Activated naive CD4-positive, alpha-beta T cell treated with anti-CD3 and anti-CD28 coated beads, Interleukin-2, amount 10 ng/mL, durations not matched to agents 7 days and 5 days (primary cell): ENCODE measurements around the gene IFI30.

Experiments used
- CTCF ChIA-PET: fragments of 350-600 bp; sonication (Branson Sonifier 250); formaldehyde crosslinking; loops from one replicate; lab custom pipeline; 2021; ENCODE audit warnings: antibody characterized with exemption; lab: Charles Lee
- DNase-seq: peaks from one replicate; pipeline ENCODE4 v3.0.0-alpha.2; 2020
- H3K27ac Mint-ChIP-seq: one replicate; pipeline ENCODE4 v1.8.0; 2021; ENCODE audit warnings: mild to moderate bottlenecking, moderate library complexity, mixed read lengths
- H3K27me3 Mint-ChIP-seq: one replicate; pipeline ENCODE4 v1.8.0; 2021; ENCODE audit warnings: mild to moderate bottlenecking, mixed read lengths
- H3K36me3 Mint-ChIP-seq: one replicate; pipeline ENCODE4 v1.8.0; 2021; ENCODE audit warnings: mixed read lengths
- H3K4me1 Mint-ChIP-seq: one replicate; pipeline ENCODE4 v1.8.0; 2021; ENCODE audit warnings: mixed read lengths
- H3K4me3 Mint-ChIP-seq: one replicate; pipeline ENCODE4 v1.8.0; 2021; ENCODE audit warnings: mild to moderate bottlenecking, moderate library complexity, mixed read lengths
- H3K9me3 Mint-ChIP-seq: one replicate; pipeline ENCODE4 v1.8.0; 2021; ENCODE audit warnings: mixed read lengths

IFI30 gene

DNA sequence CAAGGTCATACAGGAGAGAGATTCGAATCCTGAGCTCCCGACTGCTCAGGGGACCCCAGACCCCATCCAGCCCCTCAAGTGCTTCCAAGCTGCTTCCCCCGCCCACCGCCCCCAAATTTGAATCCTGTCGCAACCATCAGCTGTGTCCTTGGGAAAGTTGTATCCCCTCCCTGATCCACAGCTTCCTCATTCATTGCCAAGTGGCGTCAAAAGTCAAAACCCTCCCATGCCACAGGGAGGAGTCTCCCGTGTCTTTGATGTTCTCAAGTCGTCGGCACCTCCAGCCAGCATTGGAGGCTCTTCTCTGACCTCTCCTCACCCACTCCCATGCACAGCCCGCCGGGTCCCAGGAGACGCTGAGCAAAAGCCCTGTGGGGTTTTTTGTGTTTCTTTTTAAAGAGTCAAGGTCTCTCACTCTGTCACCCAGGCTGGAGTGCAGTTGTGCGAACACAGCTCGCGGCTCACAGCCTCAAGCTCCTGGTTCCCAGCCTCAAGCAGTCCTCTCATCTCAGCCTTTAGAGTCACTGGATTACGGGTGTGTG lies 2.8 kb upstream of the IFI30 start:
- CTCF ChIA-PET: interaction anchor here (1.0 to 1.8 kb wide), 5 partner anchors 10 to 97 kb away, joined by 3 to 6 read pairs (median 4); no protein-coding TSS in a partner anchor
- H3K4me3 Mint-ChIP-seq: no peak overlapping the region
- H3K9me3 Mint-ChIP-seq: no peaks in the 10 kb centered on the region
- peaks cover 32% of the 10 kb centered on the region for H3K4me1 Mint-ChIP-seq
- no peak for DNase-seq
- H3K27me3 Mint-ChIP-seq: no peaks in the 10 kb centered on the region
- H3K27ac Mint-ChIP-seq: no peak overlapping the region
- peaks cover 19% of the 10 kb centered on the region for H3K36me3 Mint-ChIP-seq

DNA sequence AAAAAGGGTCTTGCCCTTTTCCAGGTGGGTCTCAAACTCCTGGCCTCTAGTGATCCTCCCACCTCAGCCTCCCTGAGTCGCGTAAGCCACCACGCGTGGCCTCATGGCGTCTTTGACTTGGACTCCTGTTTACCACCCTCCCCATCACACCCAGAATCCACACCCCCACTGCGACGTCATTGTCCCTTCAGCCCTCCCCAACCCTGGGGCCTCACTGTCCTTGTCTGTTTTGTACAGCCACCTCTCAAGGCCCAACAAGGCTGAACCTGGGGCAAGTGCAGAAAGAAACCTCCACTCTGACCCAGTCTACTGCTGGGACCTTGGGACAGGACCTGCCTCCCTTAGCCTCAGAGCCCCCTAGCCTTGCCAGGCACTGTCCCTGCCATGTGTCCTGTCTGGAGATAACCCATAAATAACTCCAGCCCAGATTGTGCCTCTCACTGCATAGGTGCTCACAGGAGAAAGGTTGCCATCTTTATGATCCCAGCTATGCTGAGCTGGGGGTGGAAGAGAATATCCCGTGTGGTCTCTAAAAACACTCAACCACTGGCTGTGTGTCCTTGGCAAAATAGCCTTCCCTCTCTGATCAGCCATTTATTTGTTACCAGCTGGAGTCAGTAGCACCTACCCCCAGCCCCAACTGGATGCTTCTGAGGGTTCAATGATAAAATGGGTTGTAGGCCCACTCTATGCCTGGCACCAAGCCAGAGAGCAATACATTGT lies 1.8 kb upstream of the IFI30 start:
- no peaks in the 10 kb centered on the region for H3K27me3 Mint-ChIP-seq
- CTCF ChIA-PET: interaction anchor here (1.0 to 1.8 kb wide), 5 partner anchors 59 to 98 kb away, joined by 3 to 6 read pairs (median 4); no protein-coding TSS in a partner anchor
- H3K4me1 Mint-ChIP-seq: peaks cover 32% of the 10 kb centered on the region
- H3K36me3 Mint-ChIP-seq: peaks cover 20% of the 10 kb centered on the region
- H3K4me3 Mint-ChIP-seq: no peak overlapping the region
- DNase-seq: no peak
- H3K27ac Mint-ChIP-seq: no peak overlapping the region
- no peaks in the 10 kb centered on the region for H3K9me3 Mint-ChIP-seq

DNA sequence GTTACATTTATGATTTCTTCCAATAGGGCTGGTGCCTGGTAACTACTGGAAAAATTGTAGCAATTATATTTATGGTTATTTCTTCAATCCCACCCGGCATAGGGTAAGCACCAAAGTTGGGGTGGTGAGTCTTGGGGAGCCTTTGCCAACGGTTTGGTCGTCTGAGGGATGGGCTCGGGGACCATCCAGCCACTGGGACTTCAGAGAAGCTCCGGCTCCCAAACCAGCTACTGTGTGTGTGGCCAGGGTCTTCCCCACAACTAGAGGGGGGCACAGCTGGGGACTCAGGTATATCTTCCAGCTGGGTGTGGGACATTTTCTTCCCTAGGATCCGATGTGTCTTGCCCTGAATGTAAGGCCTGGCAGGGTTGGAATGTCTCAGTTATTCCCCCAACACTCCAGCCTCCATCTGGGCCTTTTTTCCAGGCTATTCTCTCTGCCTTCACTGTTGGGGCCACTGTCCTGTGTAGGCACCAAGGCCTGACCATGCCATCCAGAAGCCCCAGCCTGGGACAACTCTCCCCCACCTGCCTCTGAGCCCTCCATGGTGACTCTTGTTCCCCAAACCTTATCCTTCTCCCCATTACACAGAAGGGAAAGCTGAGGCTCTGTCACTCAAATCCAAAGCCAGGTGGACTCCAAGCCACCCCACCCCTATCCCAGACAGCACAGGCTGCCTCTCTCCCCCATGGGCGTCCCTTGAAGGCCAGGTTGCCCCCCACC lies 1.1 kb upstream of the IFI30 start:
- H3K4me3 Mint-ChIP-seq: peak overlapping the region; percentile 55
- no peak for DNase-seq
- H3K27ac Mint-ChIP-seq: peak overlapping the region; percentile 24
- no peaks in the 10 kb centered on the region for H3K27me3 Mint-ChIP-seq
- peaks cover 32% of the 10 kb centered on the region for H3K4me1 Mint-ChIP-seq
- no peaks in the 10 kb centered on the region for H3K9me3 Mint-ChIP-seq
- CTCF ChIA-PET: interaction anchor here (1.7 kb wide), 1 partner anchor 61 kb away, joined by 4 read pairs; no protein-coding TSS in a partner anchor
- H3K36me3 Mint-ChIP-seq: peaks cover 25% of the 10 kb centered on the region

DNA sequence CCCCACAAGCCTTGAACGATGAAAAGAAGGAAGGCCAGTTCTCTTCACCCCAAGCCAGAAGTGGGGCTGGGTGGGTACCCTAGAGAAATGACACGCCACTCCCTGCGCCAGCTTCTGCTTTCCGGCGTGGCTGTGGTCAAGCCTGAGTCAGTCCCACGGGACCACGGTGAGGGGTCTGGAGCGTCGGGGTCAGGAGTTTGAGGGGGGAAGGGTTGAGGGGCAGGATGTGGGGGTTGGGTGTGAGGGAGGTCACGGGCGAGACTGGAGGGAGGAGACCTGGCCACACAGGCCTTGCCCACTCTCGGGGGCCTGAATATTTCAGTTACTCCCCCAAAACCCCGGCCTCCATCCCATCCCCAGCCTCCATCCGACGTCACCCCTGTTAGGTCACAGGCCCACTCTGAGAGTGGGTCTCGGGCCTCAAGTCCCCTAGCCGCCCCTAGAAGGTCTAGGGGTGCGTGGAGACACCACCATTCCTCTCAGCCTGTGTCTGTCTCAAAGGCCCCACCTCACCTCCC lies 500 bp upstream of the IFI30 start:
- Mint-ChIP-seq H3K4me1 (peaks cover 30% of the 10 kb centered on the region), H3K27ac (peak overlapping the region; percentile 75), H3K36me3 (peaks cover 25% of the 10 kb centered on the region), H3K9me3 (no peaks in the 10 kb centered on the region), H3K4me3 (peak overlapping the region; percentile 87), H3K27me3 (no peaks in the 10 kb centered on the region)
- DNase-seq: no peak
- CTCF ChIA-PET: interaction anchor here (1.7 kb wide), 1 partner anchor 61 kb away, joined by 4 read pairs; no protein-coding TSS in a partner anchor

DNA sequence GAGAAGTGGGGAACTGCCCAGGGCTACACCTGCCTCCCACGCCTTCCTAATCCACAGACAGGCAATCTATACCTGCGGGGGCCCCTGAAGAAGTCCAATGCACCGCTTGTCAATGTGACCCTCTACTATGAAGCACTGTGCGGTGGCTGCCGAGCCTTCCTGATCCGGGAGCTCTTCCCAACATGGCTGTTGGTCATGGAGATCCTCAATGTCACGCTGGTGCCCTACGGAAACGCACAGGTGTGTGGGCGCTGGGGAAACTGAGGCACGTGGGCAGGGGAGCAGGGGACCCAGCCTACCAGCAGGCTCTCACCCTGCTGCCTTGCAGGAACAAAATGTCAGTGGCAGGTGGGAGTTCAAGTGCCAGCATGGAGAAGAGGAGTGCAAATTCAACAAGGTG lies 1.4 kb downstream of the IFI30 start:
- peaks cover 28% of the 10 kb centered on the region for H3K4me1 Mint-ChIP-seq
- CTCF ChIA-PET: no interaction called here
- H3K4me3 Mint-ChIP-seq: peak overlapping the region; percentile 87
- no peaks in the 10 kb centered on the region for H3K9me3 Mint-ChIP-seq
- no peak for DNase-seq
- no peak overlapping the region for H3K27ac Mint-ChIP-seq
- H3K36me3 Mint-ChIP-seq: peaks cover 26% of the 10 kb centered on the region
- H3K27me3 Mint-ChIP-seq: no peaks in the 10 kb centered on the region

DNA sequence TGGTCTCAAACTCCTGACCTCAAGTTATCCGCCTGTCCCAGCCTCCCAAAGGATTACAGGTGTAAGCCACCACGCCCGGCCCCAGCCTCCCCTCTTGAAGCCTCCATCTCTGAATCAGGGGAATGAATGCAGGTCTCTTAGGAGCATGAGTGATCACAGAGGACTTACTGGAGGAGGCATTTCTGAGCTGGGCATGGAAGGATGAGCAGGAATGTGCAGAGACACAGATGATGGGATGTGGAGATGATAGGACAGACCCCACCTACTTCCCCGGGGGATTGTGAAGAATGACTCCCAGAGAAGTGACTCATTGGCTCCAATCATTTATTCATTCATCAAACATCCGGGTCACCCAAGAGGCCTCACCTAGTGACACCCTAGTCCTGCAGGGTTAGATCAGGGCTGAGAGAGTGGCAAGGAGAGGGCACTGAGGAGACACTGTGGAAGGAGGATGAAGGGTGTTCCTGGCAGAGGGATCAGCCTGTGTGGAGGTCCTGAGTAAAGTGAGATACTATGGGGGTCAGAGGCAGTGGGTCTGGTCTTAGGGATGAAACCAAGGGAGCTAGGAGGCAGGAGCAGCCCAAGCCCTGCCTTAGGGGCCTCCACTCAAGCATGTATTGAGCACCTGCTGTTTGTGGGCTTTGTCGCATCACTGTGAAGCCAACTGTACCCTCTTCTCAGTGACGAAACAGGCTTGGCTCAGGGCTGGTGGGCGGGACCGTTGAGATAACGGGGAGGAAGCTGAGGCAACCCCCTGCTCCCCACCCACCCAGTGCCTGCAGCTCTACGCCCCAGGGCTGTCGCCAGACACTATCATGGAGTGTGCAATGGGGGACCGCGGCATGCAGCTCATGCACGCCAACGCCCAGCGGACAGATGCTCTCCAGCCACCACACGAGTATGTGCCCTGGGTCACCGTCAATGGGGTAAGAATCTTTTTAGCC lies 3.0 kb downstream of the IFI30 start:
- CTCF ChIA-PET: interaction anchor here (0.7 to 1.5 kb wide), 3 partner anchors 75 to 240 kb away, joined by 3 to 8 read pairs (median 3); no protein-coding TSS in a partner anchor
- Mint-ChIP-seq H3K4me3 (no peak overlapping the region), H3K36me3 (peaks cover 23% of the 10 kb centered on the region), H3K4me1 (peaks cover 28% of the 10 kb centered on the region), H3K27ac (peak overlapping the region; percentile 14), H3K9me3 (no peaks in the 10 kb centered on the region), H3K27me3 (no peaks in the 10 kb centered on the region)
- DNase-seq: no peak

DNA sequence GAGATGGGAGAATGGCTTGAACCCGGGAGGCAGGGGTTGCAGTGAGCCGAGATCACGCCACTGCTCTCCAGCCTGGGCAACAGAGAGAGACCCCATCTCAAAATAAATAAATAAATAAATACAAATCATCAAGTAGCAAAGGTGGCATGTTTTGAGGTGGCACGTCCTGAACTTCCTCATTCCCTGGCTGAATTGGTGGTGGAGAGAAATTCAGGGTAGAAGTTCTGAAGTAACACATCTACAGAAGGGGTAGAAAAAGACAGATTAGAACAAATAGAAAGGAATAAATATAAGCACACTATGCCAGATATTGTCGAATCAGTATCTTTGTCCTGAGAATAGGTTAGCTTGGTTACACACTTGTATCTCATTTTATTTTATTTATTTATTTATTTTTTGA lies 6.3 kb downstream of the IFI30 start:
- CTCF ChIA-PET: interaction anchor here (0.7 kb wide), 1 partner anchor 353 kb away, joined by 4 read pairs; no protein-coding TSS in a partner anchor
- H3K36me3 Mint-ChIP-seq: peaks cover 22% of the 10 kb centered on the region
- DNase-seq: no peak
- H3K9me3 Mint-ChIP-seq: no peaks in the 10 kb centered on the region
- no peak overlapping the region for H3K4me3 Mint-ChIP-seq
- peaks cover 6% of the 10 kb centered on the region for H3K4me1 Mint-ChIP-seq
- peaks cover 6% of the 10 kb centered on the region for H3K27me3 Mint-ChIP-seq
- no peak overlapping the region for H3K27ac Mint-ChIP-seq

DNA sequence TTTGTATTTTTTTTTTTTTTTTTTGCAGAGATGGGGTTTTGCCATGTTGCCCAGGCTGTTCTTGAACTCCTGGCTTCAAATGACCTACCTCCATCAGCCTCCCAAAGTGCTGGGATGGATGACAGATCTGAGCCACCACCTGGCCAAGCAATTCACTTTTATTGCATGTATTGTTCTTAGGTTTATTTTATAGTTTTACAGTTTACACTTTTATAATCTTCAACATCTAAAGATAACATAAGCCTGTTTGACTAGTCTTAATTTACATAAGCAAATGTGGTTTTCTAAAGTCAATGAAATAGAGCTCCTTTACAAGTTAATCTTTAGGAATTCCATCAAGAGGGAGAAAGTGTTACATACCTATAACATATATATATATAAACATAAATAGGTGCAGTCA lies 9.9 kb downstream of the IFI30 start:
- H3K4me3 Mint-ChIP-seq: no peak overlapping the region
- no peaks in the 10 kb centered on the region for H3K9me3 Mint-ChIP-seq
- H3K36me3 Mint-ChIP-seq: peaks cover 3% of the 10 kb centered on the region
- H3K4me1 Mint-ChIP-seq: no peaks in the 10 kb centered on the region
- CTCF ChIA-PET: no interaction called here
- H3K27ac Mint-ChIP-seq: no peak overlapping the region
- H3K27me3 Mint-ChIP-seq: peaks cover 12% of the 10 kb centered on the region
- DNase-seq: no peak

DNA sequence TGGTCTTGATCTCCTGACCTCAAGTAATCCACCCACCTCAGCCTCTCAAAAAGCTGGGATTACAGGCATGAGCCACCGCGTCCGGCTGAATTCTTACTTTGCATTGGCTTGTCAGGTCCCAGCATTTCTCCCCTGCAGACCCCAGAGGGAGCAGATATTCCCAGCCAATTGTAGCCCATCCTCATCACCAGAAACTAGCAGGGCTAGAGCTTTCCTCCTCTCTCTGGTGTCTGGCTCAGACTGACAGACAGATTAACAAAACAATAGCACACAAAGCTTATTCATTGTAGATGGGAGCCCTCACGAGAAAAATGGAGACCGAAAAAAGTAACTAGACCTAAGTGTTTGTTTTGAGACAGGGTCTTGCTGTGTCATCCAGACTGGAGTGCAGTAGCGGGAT lies 11.9 kb downstream of the IFI30 start:
- Mint-ChIP-seq H3K9me3 (no peaks in the 10 kb centered on the region), H3K27me3 (peaks cover 12% of the 10 kb centered on the region), H3K36me3 (no peaks in the 10 kb centered on the region), H3K4me3 (no peak overlapping the region), H3K4me1 (no peaks in the 10 kb centered on the region), H3K27ac (no peak overlapping the region)
- DNase-seq: no peak
- CTCF ChIA-PET: interaction anchor here (0.6 to 1.2 kb wide), 4 partner anchors 69 to 225 kb away, joined by 3 read pairs; no protein-coding TSS in a partner anchor

DNA sequence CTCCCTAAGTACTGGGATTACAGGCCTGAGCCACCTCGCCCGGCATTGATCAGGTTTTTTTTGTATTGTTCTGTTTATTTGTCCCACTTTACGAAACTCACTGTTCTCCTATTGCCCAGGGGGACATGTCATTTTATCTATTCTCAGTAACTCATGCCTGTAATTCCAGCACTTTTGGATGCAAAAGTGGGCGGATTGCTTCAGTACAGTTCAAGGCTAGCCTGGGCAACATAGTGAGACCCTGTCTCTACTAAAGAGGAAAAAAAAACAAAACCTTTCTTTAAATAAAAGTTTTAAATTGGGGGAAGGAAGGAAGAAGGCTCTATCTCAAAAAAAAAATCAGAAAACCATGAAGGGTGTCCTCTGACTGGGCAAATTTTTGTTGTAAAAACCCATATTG lies 16.7 kb downstream of the IFI30 start:
- no peak overlapping the region for H3K4me3 Mint-ChIP-seq
- no peaks in the 10 kb centered on the region for H3K9me3 Mint-ChIP-seq
- peaks cover 24% of the 10 kb centered on the region for H3K4me1 Mint-ChIP-seq
- DNase-seq: no peak
- H3K27me3 Mint-ChIP-seq: peaks cover 4% of the 10 kb centered on the region
- no peaks in the 10 kb centered on the region for H3K36me3 Mint-ChIP-seq
- H3K27ac Mint-ChIP-seq: no peak overlapping the region
- CTCF ChIA-PET: interaction anchor here (1.7 kb wide), 1 partner anchor 62 kb away, joined by 10 read pairs; no protein-coding TSS in a partner anchor

DNA sequence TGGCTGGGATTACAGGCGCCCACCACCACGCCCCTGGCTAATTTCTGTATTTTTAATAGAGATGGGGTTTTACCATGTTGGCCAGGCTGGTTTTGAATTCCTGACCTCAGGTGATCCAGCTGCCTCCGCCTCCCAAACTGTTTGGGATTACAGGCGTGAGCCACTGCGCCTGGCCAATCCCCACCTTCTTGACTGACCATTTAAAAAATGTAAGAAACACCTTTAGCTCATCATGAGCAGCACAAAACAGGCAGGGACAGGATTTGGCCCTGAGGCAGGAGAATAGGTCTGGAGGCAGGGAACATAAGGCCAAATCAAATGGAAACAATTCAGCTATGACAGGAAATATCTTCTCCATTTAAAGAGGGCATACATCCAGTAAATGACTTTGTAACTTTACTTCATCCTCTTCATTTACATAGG lies 18.0 kb downstream of the IFI30 start:
- Mint-ChIP-seq H3K9me3 (no peaks in the 10 kb centered on the region), H3K27ac (peak overlapping the region; percentile 95), H3K4me1 (peaks cover 28% of the 10 kb centered on the region), H3K4me3 (peak overlapping the region; percentile 79), H3K27me3 (no peaks in the 10 kb centered on the region), H3K36me3 (no peaks in the 10 kb centered on the region)
- CTCF ChIA-PET: interaction anchor here (0.7 to 1.7 kb wide), 10 partner anchors 14 to 220 kb away, joined by 3 to 10 read pairs (median 4); partner anchors contain the start of gene IFI30
- no peak for DNase-seq

DNA sequence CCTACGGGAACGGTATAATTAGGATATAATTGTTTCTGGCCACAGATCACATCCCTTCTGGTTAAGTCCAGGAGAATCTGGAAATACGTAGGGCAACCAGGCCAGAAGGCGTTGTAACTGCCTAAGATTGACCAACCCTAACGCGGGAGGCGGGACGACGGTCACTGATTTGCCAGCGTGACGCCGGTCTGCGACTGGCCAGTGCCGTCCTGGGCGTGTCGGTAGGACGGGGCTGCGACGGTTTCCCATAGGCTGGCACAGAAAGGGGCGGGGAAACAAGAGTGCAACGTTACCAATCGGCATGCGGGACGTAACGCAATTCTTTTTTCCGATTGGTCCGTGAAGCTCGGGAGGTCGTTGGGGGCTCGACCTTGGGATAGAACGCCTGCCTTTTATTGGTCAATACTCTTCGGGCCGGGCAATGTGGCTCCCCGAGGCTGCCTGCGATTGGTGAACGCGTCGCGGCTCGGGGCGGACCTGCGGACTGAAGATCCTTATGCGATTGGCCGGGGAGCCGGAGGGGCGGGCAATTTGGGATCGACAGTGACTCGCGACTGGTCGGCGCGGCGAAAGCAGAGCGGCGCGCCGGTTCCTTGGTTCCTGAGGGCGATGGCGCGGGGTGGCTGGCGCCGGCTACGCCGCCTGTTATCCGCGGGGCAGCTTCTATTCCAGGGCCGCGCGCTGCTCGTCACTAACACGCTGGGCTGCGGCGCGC lies 19.2 kb downstream of the IFI30 start, which contains the start of gene MPV17L2:
TSS of gene MPV17L2 (plus strand) at position 546 of the 715 bp plus-strand sequence. CDS start at position 610, 64 bp downstream.
- Mint-ChIP-seq H3K9me3 (no peaks in the 10 kb centered on the region), H3K36me3 (peaks cover under 1% of the 10 kb centered on the region), H3K27me3 (no peaks in the 10 kb centered on the region), H3K4me1 (peaks cover 28% of the 10 kb centered on the region), H3K4me3 (peak within 1 kb of the TSS; percentile 79), H3K27ac (peak within 1 kb of the TSS; percentile 95)
- DNase-seq: peak; percentile 99
- CTCF ChIA-PET: interaction anchor here (0.6 to 1.7 kb wide), 8 partner anchors 13 to 261 kb away, joined by 3 to 5 read pairs (median 3); a partner anchor contains a TSS
